Adrenal gland (tissue), 5 donors: Measurements from ENCODE around the gene PTX4.

Source experiments
- CTCF ChIP-seq, 6 experiments: fragments of 450-650 bp in 4 of 6; fragments of 200-600 bp in 2 of 6; sonication (generic) in 1 of 6; IDR thresholded peaks; 1 replicate in 5 of 6; 2 replicates in 1 of 6; pipeline versions ENCODE4 v1.5.1 to v1.8.0; 2016 to 2021; ENCODE audit warnings: antibody characterized with exemption in 6 of 6, mild to moderate bottlenecking in 2 of 6, moderate library complexity in 1 of 6
- POLR2A ChIP-seq, 2 donors: fragments of 450-650 bp; IDR thresholded peaks; one replicate each; pipeline ENCODE4 v1.6.1; 2017; ENCODE audit warnings: antibody characterized with exemption in 2 of 2, mild to moderate bottlenecking in 2 of 2, moderate library complexity in 1 of 2
- donor health status: DM: no; HTN: no; CAD: no.

- TF ChIP-seq CTCF (IDR thresholded peaks at IDR 0.05): no peak
- TF ChIP-seq POLR2A (IDR thresholded peaks at IDR 0.05): no peak
These were observed 17.1 kb downstream of the PTX4 start for GRCh38 chr16:1471569-1472194.
